ELF-1 (cell line): Measurements from ENCODE around the gene TMOD4.

Experiments used
- DNase-seq: peaks from one replicate; pipeline ENCODE4 v3.0.0-alpha.2; 2016; ENCODE audit warnings: low read depth, low spot score

The TMOD4 gene

GRCh38 chr1:151143057-151143435, 32.7 kb downstream of the TMOD4 start:
- no peak for DNase-seq

GRCh38 chr1:151142411-151143056, 33.2 kb downstream of the TMOD4 start:
- no peak for DNase-seq

- DNase-seq = no peak
Measured at GRCh38 chr1:151137789-151138188, 38.0 kb downstream of the TMOD4 start.

- DNase-seq = no peak
Measured at GRCh38 chr1:151135433-151136385, 40.1 kb downstream of the TMOD4 start.

- DNase-seq = no peak
Measured at GRCh38 chr1:151134991-151135390, 40.8 kb downstream of the TMOD4 start.

GRCh38 chr1:151134396-151134795, 41.4 kb downstream of the TMOD4 start:
- no peak for DNase-seq

GRCh38 chr1:151133018-151133806, 42.6 kb downstream of the TMOD4 start:
- DNase-seq = peak; percentile 63

GRCh38 chr1:151132335-151133017, 43.3 kb downstream of the TMOD4 start:
- peak; percentile 43 for DNase-seq

- DNase-seq = peak; percentile 79
Measured at GRCh38 chr1:151131701-151132334, 44.0 kb downstream of the TMOD4 start.

GRCh38 chr1:151130987-151131586, 44.7 kb downstream of the TMOD4 start:
- DNase-seq = peak; percentile 95

GRCh38 chr1:151128800-151129199, 47.0 kb downstream of the TMOD4 start:
- DNase-seq = peak; percentile 49

- DNase-seq = no peak
Measured at GRCh38 chr1:151124763-151125403, 50.9 kb downstream of the TMOD4 start.
